SHP77 (cell line): ENCODE measurements around the gene CSMD2.

Source experiments
- DNase-seq, 2 experiments: peaks; one replicate each; lab custom pipeline; 2025; lab: John Stamatoyannopoulos, UW

Gene CSMD2

DNA sequence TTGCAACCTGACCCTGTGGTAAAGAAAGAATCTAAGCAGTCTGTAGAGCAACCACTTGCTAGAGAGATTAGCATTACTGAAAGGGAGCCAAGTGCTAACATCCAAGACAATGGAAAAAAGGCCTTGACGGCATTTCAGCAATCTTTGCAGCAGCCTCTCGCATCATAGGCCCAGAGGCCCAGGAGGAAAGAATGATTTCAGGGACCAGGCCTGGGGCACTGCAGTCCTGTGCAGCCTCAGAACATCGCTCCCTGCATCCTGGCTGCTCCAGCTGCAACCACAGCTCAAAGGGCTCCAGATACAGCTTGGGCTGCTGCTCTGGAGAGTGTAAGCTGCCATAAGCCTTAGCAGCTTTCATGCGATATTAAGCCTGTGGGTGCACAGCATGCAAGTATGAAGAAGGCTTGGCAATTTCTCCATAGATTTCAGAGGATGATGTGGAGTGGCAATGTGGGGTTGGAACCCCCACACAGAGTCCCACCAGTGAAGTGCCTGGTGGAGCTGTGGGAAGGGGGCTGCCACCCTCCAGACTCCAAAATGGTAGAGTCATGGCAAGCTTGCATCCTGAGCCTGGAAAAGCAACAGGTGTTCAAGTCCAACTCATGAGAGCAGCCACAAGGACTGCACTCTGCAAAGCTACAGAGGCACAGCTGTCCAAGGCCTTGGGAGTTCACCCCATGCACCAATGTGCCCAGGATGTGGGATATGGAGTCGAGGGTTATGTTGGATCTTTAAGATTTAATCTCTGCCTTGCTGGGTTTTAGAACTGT is 411.8 kb downstream of the CSMD2 start:
- DNase-seq: no peak

DNA sequence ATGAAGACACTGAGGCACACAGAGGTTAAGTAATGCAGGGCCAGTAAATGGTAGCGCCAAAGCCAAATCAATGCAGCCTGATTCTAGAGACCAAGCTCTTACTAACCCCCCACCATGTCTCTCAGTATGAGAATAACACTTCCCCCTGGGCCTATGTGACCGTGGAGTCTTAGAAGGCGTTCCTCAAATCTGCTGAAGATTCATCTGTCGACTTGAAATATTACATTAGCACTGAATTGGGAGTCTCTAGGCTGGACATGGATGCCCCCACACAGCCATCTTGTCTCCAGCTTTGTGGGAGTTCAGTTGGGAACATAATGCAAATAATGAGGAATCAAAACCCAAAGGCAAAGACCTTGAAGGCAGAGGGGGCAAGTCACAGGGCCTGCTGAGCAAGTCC is 419.1 kb downstream of the CSMD2 start:
- no peak for DNase-seq

GRCh38 chr1:33743221-33743998 is 421.6 kb downstream of the CSMD2 start:
- DNase-seq: no peak

GRCh38 chr1:33742663-33743062 is 422.4 kb downstream of the CSMD2 start:
- DNase-seq: no peak

DNA sequence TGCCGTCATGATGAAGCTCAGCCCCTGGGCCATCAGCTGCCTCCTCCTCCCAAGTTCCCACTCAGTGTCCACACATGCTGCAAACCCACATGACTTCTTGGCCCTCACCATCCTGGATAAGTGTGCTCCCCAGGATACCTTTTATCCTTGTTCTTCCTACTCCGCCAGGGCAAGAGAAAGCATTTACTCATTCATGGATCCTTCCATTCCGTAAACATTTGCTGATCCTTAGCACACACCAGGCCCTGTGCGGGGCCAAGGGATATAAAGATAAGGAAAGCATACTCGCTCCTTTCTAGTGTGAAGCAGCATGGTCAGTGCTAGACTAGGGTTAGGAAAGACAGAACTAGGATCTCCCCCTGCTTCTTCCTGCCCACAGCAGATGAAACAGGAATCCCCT is 423.3 kb downstream of the CSMD2 start:
- DNase-seq: no peak

- DNase-seq: no peak
Measured at GRCh38 chr1:33740040-33740744, 424.8 kb downstream of the CSMD2 start.

- no peak for DNase-seq
Measured at GRCh38 chr1:33738976-33739375, 426.1 kb downstream of the CSMD2 start.

DNA sequence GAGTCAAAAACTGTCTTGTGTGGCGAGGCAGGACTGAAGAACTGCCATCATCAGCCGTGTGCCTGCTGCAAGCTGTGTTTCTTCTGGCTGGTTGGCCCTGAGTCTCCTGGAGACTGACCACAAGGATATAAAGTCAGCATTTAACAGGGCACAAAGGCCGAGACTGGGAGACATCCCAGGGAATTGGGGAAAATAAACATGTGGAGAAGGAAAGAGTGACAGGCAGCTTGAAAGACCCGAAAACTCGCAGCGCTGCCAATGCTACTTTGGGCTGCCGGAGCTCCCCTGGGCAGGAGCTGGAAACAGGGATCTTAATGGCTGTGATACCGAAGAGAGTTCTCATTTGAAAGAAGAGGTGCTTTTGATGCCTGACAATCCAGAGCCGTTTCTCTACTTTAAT is 426.5 kb downstream of the CSMD2 start:
- DNase-seq: no peak

- no peak for DNase-seq
Measured at GRCh38 chr1:33736496-33736895, 428.5 kb downstream of the CSMD2 start.

- no peak for DNase-seq
Measured at GRCh38 chr1:33735624-33736023, 429.4 kb downstream of the CSMD2 start.

DNA sequence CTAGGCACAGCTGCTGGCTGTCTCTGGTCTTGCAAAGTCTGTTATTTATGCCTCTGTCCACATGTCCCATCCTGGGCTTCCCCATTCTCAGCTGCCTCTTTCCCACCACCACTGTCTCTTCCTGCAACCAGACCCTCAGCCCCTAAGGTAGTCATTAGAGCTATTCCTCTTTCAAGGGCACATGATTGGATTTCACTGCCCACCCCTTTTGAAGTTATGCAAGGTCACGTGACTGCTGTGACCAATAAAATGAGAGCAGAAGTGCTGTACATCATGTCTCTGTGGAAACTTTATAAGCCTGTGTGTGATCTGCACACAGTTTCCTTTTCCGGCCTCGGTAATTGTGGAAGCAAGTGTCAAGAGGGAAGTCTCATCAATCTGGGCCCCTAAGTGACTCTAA is 437.7 kb downstream of the CSMD2 start:
- DNase-seq: no peak

DNA sequence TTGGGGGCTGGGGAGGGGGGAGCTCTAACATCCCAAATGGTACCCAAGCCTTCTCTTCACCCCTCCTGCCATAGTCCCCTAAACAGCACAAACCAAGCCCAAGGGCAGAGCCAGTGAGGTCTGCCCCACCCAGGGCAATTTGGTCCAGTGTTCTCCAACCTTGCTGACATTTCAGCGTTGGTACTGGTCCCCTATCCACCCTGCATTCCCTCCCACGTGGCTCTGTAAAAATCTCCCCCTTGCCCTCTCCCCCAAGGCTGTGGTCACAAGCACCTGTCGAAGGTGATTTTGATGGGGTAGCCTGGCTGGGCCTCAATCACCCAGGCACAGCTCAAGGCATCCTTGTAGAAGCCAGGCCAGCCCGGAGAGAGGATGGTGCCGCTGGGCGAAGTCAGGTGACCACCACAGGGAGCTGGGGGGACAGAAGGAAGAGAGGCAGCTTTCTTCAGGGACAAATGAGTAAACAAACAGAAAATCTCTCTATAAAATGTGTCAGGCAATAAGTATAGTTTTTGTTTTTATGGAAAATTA is 438.7 kb downstream of the CSMD2 start:
- DNase-seq: no peak

DNA sequence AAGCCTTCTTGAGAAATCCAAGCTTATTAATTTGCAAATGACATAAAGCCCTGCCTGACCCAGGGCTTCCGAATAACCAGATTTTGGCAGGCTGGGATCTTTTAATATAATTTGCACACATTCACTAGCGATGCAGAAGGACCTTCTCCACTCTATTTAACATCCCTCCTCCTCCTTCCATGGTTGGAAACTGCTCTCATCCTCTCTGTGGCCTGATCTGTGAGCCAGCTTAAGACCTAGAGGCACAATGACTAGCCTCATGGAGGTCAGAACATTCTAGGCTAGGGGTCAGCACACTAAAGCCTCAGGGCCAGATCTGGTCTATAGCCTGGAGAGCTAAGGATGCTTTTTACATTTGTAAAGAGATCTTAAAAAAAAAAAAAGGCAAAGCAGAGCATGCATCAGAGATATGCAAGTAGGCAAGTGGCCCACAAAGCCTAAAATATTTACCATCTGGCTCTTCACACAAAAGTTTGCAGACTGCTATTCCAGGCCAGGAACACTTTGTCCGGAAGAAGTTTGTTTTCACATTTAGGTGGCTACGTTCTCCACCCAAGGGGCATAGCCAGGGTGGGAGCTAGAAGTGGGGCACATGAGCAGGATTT is 439.4 kb downstream of the CSMD2 start:
- DNase-seq: no peak

- no peak for DNase-seq
Measured at GRCh38 chr1:33725037-33725436, 440.0 kb downstream of the CSMD2 start.

DNA sequence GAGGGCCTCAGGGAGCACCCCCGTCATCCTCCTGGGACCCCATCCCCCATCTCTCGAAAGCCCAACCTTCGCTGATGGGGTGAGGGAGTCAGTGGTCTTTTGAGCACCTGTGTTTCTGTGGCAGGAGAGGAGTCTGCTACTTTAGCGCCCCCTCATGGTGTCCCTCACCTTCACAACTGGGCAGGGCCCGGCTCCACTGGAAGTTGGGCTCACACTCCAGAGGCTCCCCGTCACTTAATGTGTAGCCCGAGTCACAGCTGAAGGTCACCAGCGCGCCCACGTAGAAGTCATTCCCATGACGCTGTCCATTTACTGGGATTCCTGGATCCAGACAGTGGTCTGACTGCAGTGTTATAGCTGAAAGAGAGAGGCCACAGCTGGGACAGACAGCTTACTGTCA is 440.7 kb downstream of the CSMD2 start:
- DNase-seq: no peak

DNA sequence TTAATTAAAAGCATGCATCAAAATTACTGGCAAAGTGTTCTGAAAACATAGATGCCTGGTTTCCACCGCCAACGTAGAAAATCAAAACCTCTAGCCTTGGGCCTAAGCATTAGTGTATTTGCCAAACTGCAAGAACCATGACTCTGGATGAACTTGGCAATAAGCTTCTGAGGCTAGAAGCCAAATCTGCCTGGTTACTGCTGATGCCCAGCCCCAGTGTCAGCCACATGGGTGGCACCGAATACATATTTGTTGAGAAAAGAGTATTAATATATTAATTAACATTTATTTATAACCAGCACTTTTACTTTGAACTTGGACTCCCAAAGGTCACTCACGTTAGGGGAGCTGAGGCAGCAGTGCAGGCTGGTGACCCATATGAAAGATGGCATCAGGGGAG is 441.8 kb downstream of the CSMD2 start:
- DNase-seq: no peak

GRCh38 chr1:33721301-33721815 is 443.7 kb downstream of the CSMD2 start:
- DNase-seq: no peak

DNA sequence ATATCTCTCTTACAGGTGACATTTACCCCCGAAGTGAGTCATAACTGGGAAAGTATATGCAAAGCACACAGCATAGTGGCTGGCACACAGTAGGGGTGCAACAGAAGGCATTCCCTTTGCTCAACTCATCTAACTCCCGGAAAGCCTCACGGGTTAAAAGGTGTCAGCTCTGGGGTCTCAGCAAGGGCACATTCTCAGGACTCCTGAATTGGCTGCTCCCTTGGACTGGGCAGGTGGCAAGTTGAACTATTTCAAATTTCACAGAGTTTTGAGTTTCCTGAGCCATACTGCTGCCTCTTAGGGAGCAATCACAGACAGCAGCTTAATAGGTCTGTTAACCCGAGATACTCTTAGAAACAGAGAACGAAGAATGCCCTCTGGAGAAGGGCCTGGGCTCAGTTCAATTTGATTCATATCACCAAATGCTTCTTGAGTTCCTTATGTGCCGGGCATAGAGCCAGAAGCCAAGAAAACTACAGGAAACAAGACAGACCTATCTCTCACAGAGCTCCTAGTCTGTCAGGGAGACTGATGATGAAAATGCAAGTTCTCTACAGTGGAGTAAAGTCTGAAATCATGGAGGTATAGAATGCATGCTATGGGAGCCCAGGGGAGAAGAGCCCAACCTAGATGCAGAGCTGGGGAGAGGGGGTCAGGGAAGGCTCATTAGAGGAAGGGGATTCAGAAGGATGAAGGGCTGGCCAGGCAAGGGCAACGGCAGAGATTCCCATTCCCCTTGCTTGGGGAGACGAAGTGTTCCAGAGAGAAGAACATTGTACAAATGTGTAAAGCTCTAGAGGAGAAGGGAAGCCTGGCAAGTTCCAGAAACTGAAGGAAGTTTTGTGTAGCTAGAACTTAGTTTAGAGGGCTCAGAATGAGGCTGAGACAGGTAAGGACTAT is 445.0 kb downstream of the CSMD2 start:
- no peak for DNase-seq

- no peak for DNase-seq
Measured at GRCh38 chr1:33719326-33719725, 445.7 kb downstream of the CSMD2 start.

- DNase-seq: no peak
Measured at GRCh38 chr1:33718186-33718585, 446.8 kb downstream of the CSMD2 start.
